ENCODE data around the gene UCMA. TPM values are rescaled to one million over a fixed set of nuclear protein-coding genes. Genes with fewer than 3 reads are reported as not detected.

Gene UCMA
- total RNA-seq, 1 donor from 2014 or later, result not detected

DNA sequence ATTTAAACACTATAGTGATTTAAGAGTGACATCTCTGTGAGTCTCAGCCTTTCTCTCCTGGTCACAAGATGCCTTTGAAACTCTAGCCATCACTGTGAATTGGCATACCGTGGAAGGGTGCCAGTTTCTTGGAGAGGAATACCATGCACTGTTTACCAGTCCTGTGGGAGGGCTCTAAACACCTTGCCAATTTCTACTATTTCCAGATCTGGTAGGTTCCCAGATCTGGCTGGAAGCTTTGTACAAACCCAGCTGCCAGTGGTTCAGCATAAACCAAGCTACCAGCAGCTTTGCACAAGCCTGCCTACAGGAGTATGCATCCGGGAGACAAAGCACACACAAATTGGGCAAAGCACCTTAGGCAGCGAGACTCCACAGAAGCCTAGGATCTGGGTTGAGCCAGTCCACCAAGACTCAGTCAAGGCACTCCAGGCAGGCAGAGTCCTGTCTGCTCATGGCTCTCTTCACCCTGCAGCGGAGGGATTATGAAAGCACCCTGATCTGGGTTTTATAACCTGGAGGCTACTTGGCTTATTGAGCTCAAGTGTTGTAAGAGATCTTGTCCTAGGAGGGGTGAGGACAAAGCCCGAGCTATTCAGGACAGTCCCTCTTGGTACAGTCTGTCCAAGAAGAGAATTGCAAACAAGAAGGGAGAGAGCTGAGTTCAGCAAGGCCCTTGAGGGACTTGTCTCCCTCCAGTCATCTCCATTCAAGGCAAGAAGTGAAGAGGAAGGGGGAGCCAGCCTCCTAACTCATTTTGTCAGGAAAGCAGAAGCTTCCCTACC is 49.3 kb downstream of the UCMA start:
- DNase-seq, result no peak

DNA sequence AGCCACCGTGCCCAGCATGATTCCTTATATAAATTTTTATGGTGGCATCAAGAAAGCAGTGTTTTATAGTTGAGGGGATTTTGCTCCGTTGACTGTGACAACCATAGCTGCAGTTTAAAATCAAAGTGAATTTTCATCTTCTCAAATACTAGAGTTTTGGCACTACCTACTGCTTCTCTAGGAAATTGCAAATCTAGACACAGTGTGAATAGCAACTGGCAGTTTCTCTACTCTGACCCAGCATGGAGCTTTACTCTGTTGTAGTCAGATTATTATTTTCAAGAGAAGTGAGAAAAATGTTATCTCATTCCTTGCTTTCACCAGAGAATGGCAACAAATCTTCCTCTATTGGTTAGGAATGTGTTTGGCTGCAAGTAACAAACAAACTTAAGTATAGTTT is 49.9 kb downstream of the UCMA start:
- no peak for DNase-seq

DNA sequence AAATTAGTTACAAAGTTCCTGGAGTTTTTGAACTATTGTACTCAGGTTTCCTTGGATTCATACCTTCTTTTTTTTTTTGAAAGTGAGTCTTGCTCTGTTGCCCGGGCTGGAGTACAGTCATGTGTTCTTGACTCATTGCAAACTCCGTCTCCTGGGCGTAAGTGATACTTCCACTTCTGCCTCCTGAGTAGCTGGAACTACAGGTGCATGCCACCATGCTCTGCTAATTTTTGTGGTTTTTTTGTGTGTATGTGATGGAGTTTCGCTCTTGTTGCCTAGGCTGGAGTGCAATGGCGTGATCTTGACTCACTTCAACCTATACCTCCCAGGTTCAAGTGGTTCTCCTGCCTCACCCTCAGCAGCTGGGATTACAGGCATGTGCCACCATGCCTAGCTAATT is 50.5 kb downstream of the UCMA start:
- no peak for DNase-seq

DNA sequence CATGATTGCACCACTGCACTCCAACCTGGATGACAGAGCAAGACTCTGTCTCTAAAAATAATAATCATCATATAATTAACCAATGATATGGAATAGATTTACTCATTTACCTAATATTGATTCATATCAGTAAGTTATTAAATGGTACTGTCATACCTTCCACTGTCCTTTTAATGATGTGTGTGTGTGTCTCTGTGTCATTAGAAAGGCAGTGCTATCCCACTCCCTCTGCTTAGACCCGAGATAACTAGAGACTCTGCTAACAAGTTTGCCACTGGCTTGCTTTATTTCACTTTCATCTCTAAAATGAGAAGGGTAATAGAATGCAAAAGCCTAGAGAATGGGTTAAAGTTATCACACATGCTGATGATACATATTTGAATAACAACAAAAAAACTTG is 51.8 kb downstream of the UCMA start:
- DNase-seq, result no peak

DNA sequence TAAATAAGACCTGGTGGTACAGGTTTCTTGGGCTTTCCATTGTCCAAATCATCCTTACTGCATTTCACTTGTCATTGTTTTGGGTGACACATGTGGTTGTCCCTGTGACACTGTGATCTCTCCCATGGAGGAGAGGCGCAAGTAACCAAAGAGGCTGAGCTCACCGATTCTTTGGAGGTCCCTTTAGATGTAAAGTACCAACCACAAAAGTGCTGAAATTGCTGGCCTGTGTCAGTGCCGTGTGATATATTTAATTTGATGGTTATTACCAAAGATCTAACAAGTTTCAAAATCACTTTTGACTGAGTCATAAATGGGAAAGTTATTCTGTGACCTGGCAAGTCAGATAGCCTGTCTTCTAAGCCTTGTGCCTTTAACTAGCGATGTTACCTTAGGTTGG is 53.4 kb downstream of the UCMA start:
- no peak for DNase-seq

DNA sequence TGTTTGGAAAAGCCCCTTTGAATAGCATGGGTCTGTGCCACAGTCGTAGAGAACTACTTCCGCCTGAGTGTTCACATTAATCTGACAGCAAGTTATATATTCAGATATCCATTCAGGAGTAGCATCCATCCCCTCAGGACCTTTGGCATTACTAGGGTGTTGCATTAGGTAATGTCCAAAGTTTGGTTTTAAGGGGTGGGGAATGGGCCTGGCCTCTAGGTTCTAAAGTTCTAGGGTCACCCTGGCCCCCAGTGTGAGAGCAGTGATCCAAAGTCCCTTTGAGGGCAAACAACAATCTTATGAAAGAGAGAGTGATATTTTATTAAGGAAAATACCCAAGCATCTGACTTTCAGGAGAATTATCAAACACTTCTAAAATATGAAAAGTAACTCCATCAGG is 60.6 kb downstream of the UCMA start:
- DNase-seq, result no peak

Small RNA genes within 50 kb of the gene (small RNA-seq; reads per million reads assigned to genes)
- not detected for gene RNU6-6P

Other genes starting within 250 kb of the UCMA start
- 12.8 TPM for gene CCDC3, start 232.7 kb downstream of the UCMA start, total RNA-seq
- 73.3 TPM for gene OPTN, start 134.2 kb downstream of the UCMA start, total RNA-seq
- 2.5 TPM for gene MCM10, start 72.8 kb downstream of the UCMA start, total RNA-seq
- gene PHYH, start 65.7 kb upstream of the UCMA start, total RNA-seq, result 9.8 TPM
- gene SEPHS1, start 113.9 kb upstream of the UCMA start, total RNA-seq, result 34.9 TPM